Measurements from ENCODE around the gene RNF182.

GRCh38 chr6:13987400-13987865, 62.7 kb downstream of the RNF182 start:
- no peak for TF ChIP-seq TAF1 (IDR thresholded peaks at IDR 0.05; ENCODE audit: borderline replicate concordance, insufficient read depth, low read length)
- no peak for TF ChIP-seq SIN3A (IDR thresholded peaks at IDR 0.05; ENCODE audit: borderline replicate concordance, insufficient read depth, low read length)
- no peak for TF ChIP-seq POLR2AphosphoS5 (IDR thresholded peaks at IDR 0.05; ENCODE audit: low read depth, low read length)
- TF ChIP-seq REST (IDR thresholded peaks at IDR 0.05; ENCODE audit: insufficient read depth in 1 of 2, low read depth in 2 of 2, low read length in 2 of 2) = no peak
